GM19438 (cell line): ENCODE measurements around the gene ST7.
A peak's percentile ranks its signal among the peaks of the same experiment; 100 is the strongest.

Source experiments
- ATAC-seq: cut with Tn5 transposase; IDR thresholded peaks from one replicate; pipeline ENCODE4 v1.9.1; 2021; ENCODE audit warnings: low read depth; ENCODE audit not compliant: unreplicated experiment

The ST7 gene

DNA sequence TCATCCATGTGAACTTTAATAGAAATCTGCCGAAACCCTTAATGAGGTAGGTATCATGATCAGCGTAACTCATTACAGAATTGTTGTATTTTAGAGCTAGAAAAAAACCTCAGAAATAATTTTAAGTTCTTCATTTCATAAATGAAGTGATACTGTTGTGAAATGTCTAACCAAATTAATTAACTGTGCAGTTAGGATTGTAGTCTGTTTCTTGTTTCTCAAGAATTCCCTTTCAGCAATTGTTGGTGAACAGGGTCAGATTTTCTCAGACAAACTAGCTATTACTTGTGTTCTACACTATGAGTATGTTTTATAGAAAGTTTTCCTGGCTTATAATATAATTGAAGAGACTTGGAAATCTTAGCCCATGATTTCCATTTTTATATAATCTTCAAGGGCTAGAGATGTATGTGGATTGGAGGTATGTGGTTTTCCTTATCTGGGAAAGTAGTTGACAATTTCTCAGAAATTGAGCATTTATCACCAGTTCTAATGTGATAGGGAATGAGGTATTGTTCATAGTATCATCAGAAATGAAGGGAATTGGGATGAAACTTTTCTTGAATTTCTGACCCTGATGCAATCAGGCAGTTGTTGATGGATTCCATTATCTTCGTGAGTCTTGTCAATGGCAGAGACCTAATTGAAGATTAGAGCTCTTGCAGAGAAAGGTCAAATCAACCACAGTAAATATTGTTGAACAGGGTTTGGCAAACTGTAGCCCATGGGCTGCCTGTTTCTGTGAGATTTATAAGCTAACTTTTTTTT, 55.0 kb downstream of the ST7 start:
- no peak for ATAC-seq

DNA sequence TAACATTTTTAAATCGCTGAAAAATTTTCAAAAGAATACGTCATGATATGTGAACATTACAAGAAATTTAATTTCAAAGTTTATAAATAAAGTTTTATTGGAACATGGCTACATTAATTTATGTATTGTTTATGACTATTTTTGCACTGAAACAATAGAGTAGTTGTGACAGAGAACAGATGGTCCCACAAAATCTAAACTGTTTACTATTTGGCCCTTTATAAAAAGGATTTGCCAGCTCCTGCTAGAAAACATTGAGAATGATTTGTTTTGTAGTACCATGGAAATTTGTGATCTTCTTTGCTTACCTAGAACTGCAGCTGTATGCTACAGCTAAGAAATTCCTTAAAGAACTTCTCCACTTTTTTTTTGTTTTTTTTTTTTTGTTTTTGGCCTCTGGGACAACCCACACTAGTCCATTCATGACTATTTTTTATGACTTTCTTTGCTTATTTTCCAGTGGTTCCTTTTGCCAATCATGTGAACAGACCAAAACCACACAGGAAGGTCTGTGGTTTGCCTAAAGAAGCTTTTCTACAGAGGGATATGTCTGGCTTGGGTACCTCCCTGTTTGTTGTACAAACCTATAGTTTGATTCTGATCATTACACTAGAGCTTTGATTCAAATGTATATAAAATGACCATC, 55.7 kb downstream of the ST7 start:
- no peak for ATAC-seq

- no peak for ATAC-seq
These were observed 56.5 kb downstream of the ST7 start for GRCh38 chr7:117009705-117010361.

DNA sequence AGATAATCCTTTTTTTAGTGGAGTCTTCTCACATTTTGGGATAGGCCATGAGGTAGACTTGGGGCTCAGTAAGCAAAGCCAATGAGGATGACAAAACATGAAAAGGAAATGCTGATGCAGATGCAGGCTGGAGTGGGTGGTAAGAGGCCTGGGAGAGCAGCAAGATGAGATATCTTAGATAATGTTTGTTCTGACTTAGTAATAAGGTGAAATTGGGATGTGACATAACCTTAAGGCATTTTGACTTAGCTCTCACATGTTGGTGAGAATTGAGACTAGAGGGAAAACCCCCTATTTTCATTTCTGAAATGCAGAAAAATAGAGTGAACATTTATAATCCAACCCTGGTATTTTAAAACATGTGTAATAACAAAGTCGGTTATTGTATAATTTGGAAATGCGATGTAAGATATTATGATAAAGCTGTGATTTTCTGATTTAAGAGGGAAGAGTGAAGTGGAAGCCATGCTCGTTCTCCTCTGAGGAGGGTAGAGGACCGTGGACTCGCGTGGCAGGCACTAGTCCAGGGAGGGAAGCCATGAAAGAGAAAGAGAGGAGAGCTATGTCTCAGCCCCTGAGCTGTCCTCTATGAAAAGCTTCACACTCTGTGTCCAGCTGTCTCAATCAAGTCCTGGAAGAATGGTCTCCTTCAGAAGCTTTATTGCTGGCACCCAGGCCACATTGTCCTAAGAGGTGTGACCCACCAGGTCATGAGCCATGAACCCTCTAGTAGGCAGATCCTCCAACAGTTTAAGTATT, 57.3 kb downstream of the ST7 start:
- peak; percentile 37 for ATAC-seq

DNA sequence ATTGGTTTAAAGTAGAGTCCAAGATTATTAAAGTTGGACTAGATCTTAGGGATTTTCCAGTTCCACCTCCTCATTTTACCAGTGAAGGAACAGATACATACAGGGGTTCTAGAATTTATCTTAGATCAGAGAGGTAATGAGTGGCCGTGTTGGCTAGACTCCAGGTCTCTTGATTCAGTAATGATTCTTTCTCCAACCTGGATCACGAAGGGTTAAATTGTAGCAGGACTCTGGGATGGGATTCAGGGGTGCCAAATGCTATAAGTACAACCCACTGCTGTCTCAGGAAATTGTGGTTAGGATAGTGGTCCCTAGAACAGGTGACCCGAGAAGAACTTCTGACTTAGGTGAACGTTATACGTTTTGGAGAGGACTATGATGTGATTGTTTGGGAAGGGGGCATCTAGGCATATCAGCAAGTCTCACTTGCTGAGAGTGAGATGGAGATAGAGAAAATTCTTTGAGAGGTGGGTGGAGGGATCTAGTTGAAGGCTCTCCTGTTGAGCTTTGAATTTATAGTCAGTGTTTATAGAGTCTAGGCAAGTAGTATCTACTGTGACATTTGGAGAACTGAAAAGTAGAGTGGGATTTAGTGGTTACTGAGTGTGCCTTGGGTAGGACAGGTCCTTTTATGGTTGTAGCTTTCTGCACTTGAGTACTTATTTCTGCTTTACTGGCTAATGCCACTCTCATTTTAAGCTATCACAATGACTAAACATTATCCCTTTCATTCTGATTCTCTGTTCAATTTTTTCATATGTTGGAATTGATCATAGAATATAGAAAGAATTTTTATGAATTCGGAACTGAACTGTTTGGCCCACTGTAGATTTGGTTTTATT, 58.3 kb downstream of the ST7 start:
- ATAC-seq = peak; percentile 72

GRCh38 chr7:117012284-117012683, 59.0 kb downstream of the ST7 start:
- ATAC-seq = peak; percentile 4

- no peak for ATAC-seq
These were observed 59.4 kb downstream of the ST7 start for GRCh38 chr7:117012696-117013095.

DNA sequence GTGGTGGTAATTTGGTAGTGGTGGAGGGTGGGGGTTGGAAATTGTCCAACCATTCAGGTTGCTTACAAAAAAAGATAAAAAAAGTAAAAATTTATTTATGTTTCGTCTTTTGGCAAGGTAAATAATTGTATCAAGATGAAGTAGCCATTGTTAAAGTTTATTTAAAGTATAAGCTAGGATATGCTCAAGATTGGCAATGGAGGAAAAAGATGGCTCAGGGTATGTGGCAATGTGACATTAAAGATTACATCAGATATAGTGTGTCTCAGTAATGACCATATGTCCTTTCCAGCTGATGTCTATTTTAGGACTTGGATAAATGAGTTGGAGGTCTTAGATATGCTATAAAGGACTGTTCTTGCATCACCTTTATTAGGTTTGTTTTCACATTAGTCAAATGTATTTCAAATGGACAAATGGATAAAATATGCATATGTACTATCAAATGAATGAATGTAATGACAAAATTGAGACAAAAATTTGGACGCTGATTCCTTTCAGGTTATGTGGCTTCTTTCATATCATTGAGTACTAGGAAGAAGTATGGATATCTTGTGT, 60.9 kb downstream of the ST7 start:
- no peak for ATAC-seq

DNA sequence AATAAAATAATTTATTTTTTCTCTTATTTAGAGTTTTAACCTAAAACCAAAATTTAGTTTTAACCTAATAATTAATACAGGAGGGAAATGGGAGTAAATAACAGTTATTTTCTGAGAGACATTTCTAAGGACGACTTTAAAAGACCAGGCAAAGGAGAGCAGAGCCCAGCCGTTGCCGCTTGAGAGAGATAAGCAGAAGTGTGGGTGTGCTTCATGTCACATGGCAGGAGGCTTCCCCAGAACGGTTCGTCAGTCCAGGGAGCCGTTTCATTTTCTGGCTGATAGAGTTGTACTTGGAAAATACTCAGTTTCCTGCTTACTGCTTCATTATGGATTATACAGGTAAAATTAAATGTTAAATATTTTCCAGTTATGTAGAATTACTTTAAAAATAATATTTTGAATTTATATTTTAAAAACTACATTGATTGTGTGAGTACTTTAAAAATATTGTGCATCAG, 61.4 kb downstream of the ST7 start:
- peak; percentile 39 for ATAC-seq

- ATAC-seq = no peak
These were observed 62.2 kb downstream of the ST7 start for GRCh38 chr7:117015258-117016184.

GRCh38 chr7:117017017-117017451, 63.7 kb downstream of the ST7 start:
- ATAC-seq = no peak

GRCh38 chr7:117017702-117018266, 64.5 kb downstream of the ST7 start:
- no peak for ATAC-seq

DNA sequence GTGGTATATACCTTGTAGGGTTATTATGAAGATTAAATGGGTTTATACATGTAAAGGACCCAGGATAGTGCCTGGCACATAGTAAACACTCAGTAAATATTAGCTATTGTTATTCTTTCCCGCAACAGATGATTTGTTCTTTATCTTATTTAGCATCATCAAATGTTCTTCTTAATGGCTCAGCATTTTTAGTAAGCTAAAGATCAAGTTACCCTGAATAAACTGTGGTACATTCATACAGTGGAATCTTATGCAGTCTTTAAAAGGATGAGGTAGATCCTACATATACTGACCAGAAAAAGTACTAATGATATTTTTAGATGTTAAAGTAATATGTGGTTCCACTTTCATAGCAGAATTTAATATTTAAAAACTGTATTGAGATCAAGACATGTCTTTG, 65.4 kb downstream of the ST7 start:
- ATAC-seq = no peak

DNA sequence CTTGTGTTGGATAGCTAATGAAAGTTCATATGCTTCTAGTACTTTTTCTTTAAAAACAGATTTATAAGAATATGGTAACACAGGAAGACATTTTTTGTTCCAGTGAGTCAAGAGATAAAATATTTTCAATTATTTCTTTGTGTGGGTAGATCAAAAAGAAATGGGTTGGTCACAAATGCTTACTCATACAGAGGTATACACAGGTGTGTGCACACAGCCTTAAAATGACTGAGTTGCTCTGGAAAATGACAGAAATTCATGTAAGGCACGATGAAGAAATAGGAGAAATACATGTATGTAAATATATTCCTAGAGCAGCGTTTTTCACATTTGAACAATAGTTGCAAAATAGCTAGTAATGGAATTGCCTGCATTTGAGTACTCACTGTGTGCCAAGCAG, 66.0 kb downstream of the ST7 start:
- no peak for ATAC-seq

- no peak for ATAC-seq
These were observed 66.7 kb downstream of the ST7 start for GRCh38 chr7:117019786-117020590.

GRCh38 chr7:117020591-117020973, 67.3 kb downstream of the ST7 start:
- ATAC-seq = no peak

- ATAC-seq = no peak
These were observed 68.1 kb downstream of the ST7 start for GRCh38 chr7:117021366-117021765.

DNA sequence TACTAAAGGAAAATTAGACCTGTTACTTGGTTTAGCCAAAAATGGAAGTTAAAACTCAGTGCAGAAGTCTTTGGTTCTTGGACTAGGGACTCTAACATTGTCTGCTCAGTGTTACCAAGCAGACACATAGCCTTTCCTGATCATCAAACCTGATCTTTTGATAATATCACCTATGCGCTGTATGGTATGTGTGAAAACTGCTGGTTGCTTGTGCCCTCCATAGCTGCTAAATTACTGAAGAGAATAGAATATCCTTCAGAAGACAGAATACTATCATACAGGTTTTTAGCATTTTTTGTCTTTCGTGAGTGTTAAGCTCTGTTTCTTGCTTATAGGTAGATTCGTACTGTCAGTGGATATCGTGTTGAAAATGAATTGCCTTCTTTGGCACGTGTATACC, 68.7 kb downstream of the ST7 start:
- ATAC-seq = no peak
